A549 (cell line): Measurements from ENCODE around the gene MRPL55. TPM values are rescaled to one million over a fixed set of nuclear protein-coding genes. Genes with fewer than 3 reads are reported as not detected.
A peak's percentile ranks its signal among the peaks of the same experiment; 100 is the strongest.

Experiments used
- ATAC-seq, 2 experiments: fragments of 200-7000 bp in 1 of 2; fragments of >200 bp in 1 of 2; cut with Nextera tagmentation in 1 of 2; cut with Tn5 transposase in 1 of 2; 3 replicates each; pipeline versions ENCODE4 v1.8.0 to v1.9.1; 2018 to 2020; ENCODE audit warnings: mild to moderate bottlenecking in 1 of 2, moderate library complexity in 1 of 2
- CTCF ChIA-PET: fragments of 300-600 bp; sonication (Branson Sonifier 250); formaldehyde crosslinking; extraction: SDS; loops from one replicate; lab custom pipeline; 2021; ENCODE audit warnings: antibody characterized with exemption, inconsistent platforms; lab: Yijun Ruan, JAX
- POLR2A ChIA-PET: fragments of 350-600 bp; formaldehyde crosslinking; extraction: SDS; loops from one replicate; lab custom pipeline; 2021; ENCODE audit warnings: antibody characterized with exemption, inconsistent platforms; lab: Yijun Ruan, JAX
- DNase-seq, 2 experiments: peaks; one replicate each; pipeline versions ENCODE4 v3.0.0 to v3.0.0-alpha.2; 2011 to 2016; ENCODE audit warnings: low read depth in 1 of 2, low spot score in 1 of 2
- FAIRE-seq: peaks from 2 replicates; lab custom pipeline; 2011; peaks lifted over from hg19 to GRCh38; lab: Jason Lieb, UNC
- H3K27ac ChIP-seq, 2 experiments: fragments of >200 bp; sonication (Bioruptor Twin); formaldehyde crosslinking; 3 replicates each; pipeline ENCODE4 v1.5.1; 2016 to 2017
- H3K4me1 ChIP-seq: fragments of >200 bp; sonication (Bioruptor Twin); formaldehyde crosslinking; 3 replicates; pipeline ENCODE4 v1.6.1; 2016
- H3K4me2 ChIP-seq: fragments of >200 bp; sonication (Bioruptor Twin); formaldehyde crosslinking; 3 replicates; pipeline ENCODE4 v1.6.1; 2016
- H3K4me3 ChIP-seq: fragments of >200 bp; sonication (Bioruptor Twin); formaldehyde crosslinking; 3 replicates; pipeline ENCODE4 v1.5.1; 2016
- H3K9me3 ChIP-seq: fragments of >200 bp; sonication (Bioruptor Twin); formaldehyde crosslinking; 3 replicates; pipeline ENCODE4 v1.6.1; 2016
- BCL3 ChIP-seq: fragments of >200 bp; sonication (Bioruptor Twin); formaldehyde crosslinking; IDR thresholded peaks from 3 replicates; pipeline ENCODE4 v1.6.1; 2016
- CHD4 ChIP-seq: fragments of 200-600 bp; sonication (generic); IDR thresholded peaks from 2 replicates; pipeline ENCODE4 v1.6.1; 2016; ENCODE audit warnings: antibody characterized with exemption, mild to moderate bottlenecking, borderline replicate concordance
- EP300 ChIP-seq, 2 experiments: fragments of >200 bp; sonication (Bioruptor Twin); formaldehyde crosslinking; IDR thresholded peaks; 2 replicates in 1 of 2; 3 replicates in 1 of 2; pipeline ENCODE4 v1.6.1; 2016 to 2017
- FOXS1 ChIP-seq: fragments of 250-450 bp; sonication (Bioruptor Pico); IDR thresholded peaks from 2 replicates; pipeline ENCODE4 v1.5.0; 2020; ENCODE audit warnings: mild to moderate bottlenecking, moderate library complexity
- HEYL ChIP-seq: fragments of 250-450 bp; sonication (Bioruptor Pico); IDR thresholded peaks from 2 replicates; pipeline ENCODE4 v1.8.0; 2021; ENCODE audit warnings: mild to moderate bottlenecking, moderate library complexity
- KDM5A ChIP-seq: fragments of 200-600 bp; sonication (generic); IDR thresholded peaks from 2 replicates; pipeline ENCODE4 v1.6.1; 2016; ENCODE audit warnings: antibody characterized with exemption, mild to moderate bottlenecking
- MYC ChIP-seq: IDR thresholded peaks from 2 replicates; pipeline ENCODE4 v1.6.1; 2012; ENCODE audit warnings: mild to moderate bottlenecking, inconsistent platforms, low read length, improper control_type of control experiment, borderline replicate concordance
- NFE2L2 ChIP-seq: fragments of 150-350 bp; conservative IDR thresholded peaks from 2 replicates; pipeline ENCODE4 v1.6.1; 2014; ENCODE audit warnings: low read length
- NR3C1 ChIP-seq: fragments of >200 bp; sonication (Bioruptor Twin); formaldehyde crosslinking; IDR thresholded peaks from 3 replicates; pipeline ENCODE4 v1.6.1; 2017
- POLR2A ChIP-seq: IDR thresholded peaks from 2 replicates; pipeline ENCODE4 v1.6.1; 2012; ENCODE audit warnings: mild to moderate bottlenecking, low read length
- RAD21 ChIP-seq, 2 experiments: fragments of >200 bp in 1 of 2; sonication (Bioruptor Twin) in 1 of 2; formaldehyde crosslinking in 1 of 2; IDR thresholded peaks in 1 of 2; conservative IDR thresholded peaks in 1 of 2; 2 replicates in 1 of 2; 3 replicates in 1 of 2; pipeline ENCODE4 v1.6.1; 2012 to 2018; ENCODE audit warnings: inconsistent platforms in 1 of 2
- RARB ChIP-seq: fragments of 250-450 bp; sonication (Bioruptor Pico); IDR thresholded peaks from 2 replicates; pipeline ENCODE4 v1.8.0; 2021; ENCODE audit warnings: mild to moderate bottlenecking, moderate library complexity
- TP53 ChIP-seq: fragments of 250-450 bp; sonication (Bioruptor Pico); IDR thresholded peaks from 2 replicates; pipeline ENCODE4 v1.5.0; 2021; ENCODE audit warnings: mild to moderate bottlenecking, moderate library complexity
- ZFP36 ChIP-seq: fragments of 450-650 bp; IDR thresholded peaks from 2 replicates; pipeline ENCODE4 v1.6.1; 2014; ENCODE audit warnings: borderline replicate concordance; ENCODE audit not compliant: partially characterized antibody
- ZNF302 ChIP-seq: fragments of 250-450 bp; sonication (Bioruptor Pico); IDR thresholded peaks from 2 replicates; pipeline ENCODE4 v1.9.0; 2021; ENCODE audit warnings: inconsistent platforms, mild to moderate bottlenecking, moderate library complexity
- WGBS: methylation state at CpG from one replicate; pipeline ENCODE4 v1.1.6; 2017; ENCODE audit errors: missing lambda C conversion rate; 5-methylcytosine and 5-hydroxymethylcytosine counted together
- polyA plus RNA-seq, 4 experiments: library from polyadenylated mRNA; depleted of rRNA in 3 of 4; stranded (reverse); fragments of >200 nt; fragmentation: RNase III in 1 of 4; extraction: RNeasy Plus Mini Kit Qiagen cat#74134 plus additional on column Dnase treatment in 1 of 4; gene quantifications; 2 replicates in 3 of 4; 3 replicates in 1 of 4; pipeline ENCODE4 v1.2.3, GENCODE V29; 2011 to 2017

The MRPL55 gene
- polyA plus RNA-seq, 2 of the 4 experiments (the other 2 are of a cell fraction): 54.2 to 80.0 TPM

GRCh38 chr1:228082214-228082917 lies 26.7 kb downstream of the MRPL55 start, which contains the start of gene ARF1 (continued):
- no peak for TF ChIP-seq ZNF302 (CRISPR knock-in tag)
- 0 out of 2 replicates have a peak, but pooled peaks have one; percentile 48 for TF ChIP-seq TP53 (CRISPR knock-in tag)
- no peak for TF ChIP-seq KDM5A
- 0 out of 2 replicates have a peak, but pooled peaks have one; percentile 58 for TF ChIP-seq MYC
- TF ChIP-seq BCL3: peak; percentile 87; the same call in 2 of the 3 replicates
- TF ChIP-seq FOXS1 (CRISPR knock-in tag): no peak

- peak overlapping the region; percentile 94 for H3K4me3 ChIP-seq
- no peak for TF ChIP-seq CHD4
- TF ChIP-seq, all 56 proteins: peak for 0
- POLR2A ChIA-PET: interaction anchor here (0.5 to 1.6 kb wide), 9 partner anchors 8 to 561 kb away, joined by 3 to 9 read pairs (median 4); partner anchors contain the start of genes IBA57 and TRIM11
These were observed 27.4 kb downstream of the MRPL55 start for GRCh38 chr1:228081578-228082213.

GRCh38 chr1:228081144-228081543 lies 28.0 kb downstream of the MRPL55 start:
- Histone ChIP-seq H3K4me3 (peak overlapping the region; percentile 94), H3K4me1 (peaks cover 26% of the 10 kb centered on the region), H3K4me2 (peak overlapping the region; percentile 98), H3K27ac (peak overlapping the region; percentile 93 to 97), H3K9me3 (no peaks in the 10 kb centered on the region)
- WGBS: 71% methylated on average over 5 of the region's 7 CpGs
- FAIRE-seq (no peak), ATAC-seq (no peak), DNase-seq (no peak)
- CTCF ChIA-PET: interaction anchor here (1.5 kb wide), 1 partner anchor 82 kb away, joined by 4 read pairs; no protein-coding TSS in a partner anchor
- POLR2A ChIA-PET: interaction anchor here (1.6 kb wide), 1 partner anchor 21 kb away, joined by 3 read pairs; no protein-coding TSS in a partner anchor
- no peak for TF ChIP-seq NFE2L2
- TF ChIP-seq EP300 (IDR thresholded peaks at IDR 0.05): no peak
- TF ChIP-seq POLR2A: no peak
- TF ChIP-seq RARB: no peak
- TF ChIP-seq HEYL (CRISPR knock-in tag): no peak
- TF ChIP-seq RAD21 (conservative IDR thresholded peaks at IDR 0.05 in 1 of 2, IDR thresholded peaks at IDR 0.05 in 1 of 2): no peak
- no peak for TF ChIP-seq NR3C1
- TF ChIP-seq BCL3: no peak

More at GRCh38 chr1:228081578-228082213, 27.4 kb downstream of the MRPL55 start:
- WGBS: 15% methylated on average over 14 of the region's 31 CpGs
- DNase-seq (no peak), ATAC-seq (peak; percentile 30 to 53), FAIRE-seq (no peak)
- Histone ChIP-seq H3K9me3 (no peaks in the 10 kb centered on the region), H3K4me2 (peak overlapping the region; percentile 98), H3K27ac (peak overlapping the region; percentile 93 to 97), H3K4me1 (peaks cover 31% of the 10 kb centered on the region)
- CTCF ChIA-PET: interaction anchor here (1.0 to 1.6 kb wide), 5 partner anchors 21 to 133 kb away, joined by 3 to 4 read pairs (median 3); no protein-coding TSS in a partner anchor

GRCh38 chr1:228079601-228080263 lies 29.4 kb downstream of the MRPL55 start:
- H3K4me1 ChIP-seq: peaks cover 13% of the 10 kb centered on the region
- ChIA-PET POLR2A (no interaction called here), CTCF (interaction anchor here (2.0 to 2.8 kb wide), 2 partner anchors 19 to 81 kb away, joined by 5 to 13 read pairs; no protein-coding TSS in a partner anchor)
- no peak overlapping the region for H3K4me3 ChIP-seq
- TF ChIP-seq ZFP36 (peak; percentile 79), MYC (no peak)
- DNase-seq: no peak
- no peak overlapping the region for H3K4me2 ChIP-seq
- no peak for FAIRE-seq
- no peaks in the 10 kb centered on the region for H3K9me3 ChIP-seq
- ATAC-seq: no peak
- WGBS: 96% methylated on average over 3 of the region's 7 CpGs
- H3K27ac ChIP-seq: no peak overlapping the region
